Measurements from ENCODE around the gene SPATS2L. TPM values are rescaled to one million over a fixed set of nuclear protein-coding genes. Genes with fewer than 3 reads are reported as not detected.

The SPATS2L gene
- total RNA-seq, 1 experiment from 2014 or later, result 112 TPM

DNA sequence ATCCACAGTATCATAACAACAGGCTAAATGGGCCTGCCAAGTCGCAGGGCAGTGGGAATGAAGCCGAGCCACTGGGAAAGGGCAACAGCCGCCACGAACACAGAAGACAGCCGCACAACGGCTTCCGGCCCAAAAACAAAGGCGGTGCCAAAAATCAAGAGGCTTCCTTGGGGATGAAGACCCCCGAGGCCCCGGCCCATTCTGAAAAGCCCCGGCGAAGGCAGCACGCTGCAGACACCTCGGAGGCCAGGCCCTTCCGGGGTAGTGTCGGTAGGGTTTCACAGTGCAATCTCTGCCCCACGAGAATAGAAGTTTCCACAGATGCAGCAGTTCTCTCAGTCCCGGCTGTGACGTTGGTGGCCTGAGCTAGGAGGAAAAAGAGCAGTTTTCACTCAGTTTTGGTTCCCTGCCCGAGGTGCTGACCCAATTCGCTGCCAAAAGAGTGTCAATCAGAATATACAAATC, 171.2 kb downstream of the SPATS2L start (continued):
- TF ChIP-seq ZBTB43 (CRISPR knock-in tag; IDR thresholded peaks at IDR 0.05) (no peak), PRDM15 (CRISPR knock-in tag; IDR thresholded peaks at IDR 0.05) (no peak)
- TF ChIP-seq, protein P1, sequence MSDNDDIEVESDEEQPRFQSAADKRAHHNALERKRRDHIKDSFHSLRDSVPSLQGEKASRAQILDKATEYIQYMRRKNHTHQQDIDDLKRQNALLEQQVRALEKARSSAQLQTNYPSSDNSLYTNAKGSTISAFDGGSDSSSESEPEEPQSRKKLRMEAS (CRISPR knock-in tag; IDR thresholded peaks at IDR 0.05), result no peak

GRCh38 chr2:200479692-200480265, 173.3 kb downstream of the SPATS2L start:
- ChIA-PET CTCF (interaction anchor here (0.7 to 2.3 kb wide), 4 partner anchors 257 to 500 kb away, joined by 4 to 12 read pairs (median 6); no protein-coding TSS in a partner anchor), POLR2A (no interaction called here)
- Mint-ChIP-seq H3K27me3 (ENCODE audit: low read depth) (no peaks in the 10 kb centered on the region), H3K27ac (peak overlapping the region; percentile 50), H3K36me3 (peaks cover 41% of the 10 kb centered on the region), H3K4me3 (no peak overlapping the region), H3K4me1 (peaks cover 61% of the 10 kb centered on the region), H3K9me3 (no peaks in the 10 kb centered on the region)
- DNase-seq (ENCODE audit: low spot score) (no peak), ATAC-seq (no peak)
- TF ChIP-seq, protein P2, sequence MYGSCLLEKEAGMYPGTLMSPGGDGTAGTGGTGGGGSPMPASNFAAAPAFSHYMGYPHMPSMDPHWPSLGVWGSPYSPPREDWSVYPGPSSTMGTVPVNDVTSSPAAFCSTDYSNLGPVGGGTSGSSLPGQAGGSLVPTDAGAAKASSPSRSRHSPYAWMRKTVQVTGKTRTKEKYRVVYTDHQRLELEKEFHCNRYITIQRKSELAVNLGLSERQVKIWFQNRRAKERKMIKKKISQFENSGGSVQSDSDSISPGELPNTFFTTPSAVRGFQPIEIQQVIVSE (CRISPR knock-in tag; IDR thresholded peaks at IDR 0.05; ENCODE audit: borderline replicate concordance), result no peak
- no peak for TF ChIP-seq JAZF1 (CRISPR knock-in tag; IDR thresholded peaks at IDR 0.05)
- TF ChIP-seq ZNF425 (CRISPR knock-in tag; conservative IDR thresholded peaks at IDR 0.05), result no peak
- TF ChIP-seq KAT7 (CRISPR knock-in tag; IDR thresholded peaks at IDR 0.05; ENCODE audit: borderline replicate concordance), result no peak
- no peak for TF ChIP-seq ZMAT4 (CRISPR knock-in tag; IDR thresholded peaks at IDR 0.05)
- TF ChIP-seq, protein P3, sequence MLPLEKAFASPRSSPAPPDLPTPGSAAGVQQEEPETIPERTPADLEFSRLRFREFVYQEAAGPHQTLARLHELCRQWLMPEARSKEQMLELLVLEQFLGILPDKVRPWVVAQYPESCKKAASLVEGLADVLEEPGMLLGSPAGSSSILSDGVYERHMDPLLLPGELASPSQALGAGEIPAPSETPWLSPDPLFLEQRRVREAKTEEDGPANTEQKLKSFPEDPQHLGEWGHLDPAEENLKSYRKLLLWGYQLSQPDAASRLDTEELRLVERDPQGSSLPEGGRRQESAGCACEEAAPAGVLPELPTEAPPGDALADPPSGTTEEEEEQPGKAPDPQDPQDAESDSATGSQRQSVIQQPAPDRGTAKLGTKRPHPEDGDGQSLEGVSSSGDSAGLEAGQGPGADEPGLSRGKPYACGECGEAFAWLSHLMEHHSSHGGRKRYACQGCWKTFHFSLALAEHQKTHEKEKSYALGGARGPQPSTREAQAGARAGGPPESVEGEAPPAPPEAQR (CRISPR knock-in tag; IDR thresholded peaks at IDR 0.05), result no peak
- TF ChIP-seq HMGA2 (CRISPR knock-in tag; IDR thresholded peaks at IDR 0.05), result no peak
- no peak for TF ChIP-seq RELA (CRISPR knock-in tag; IDR thresholded peaks at IDR 0.05; ENCODE audit: borderline replicate concordance)
- no peak for TF ChIP-seq NR2C2 (CRISPR knock-in tag; IDR thresholded peaks at IDR 0.05)
- TF ChIP-seq SMAD4 (CRISPR knock-in tag; IDR thresholded peaks at IDR 0.05), result no peak
